ENCODE measurements around the gene RPP25L.

DNA sequence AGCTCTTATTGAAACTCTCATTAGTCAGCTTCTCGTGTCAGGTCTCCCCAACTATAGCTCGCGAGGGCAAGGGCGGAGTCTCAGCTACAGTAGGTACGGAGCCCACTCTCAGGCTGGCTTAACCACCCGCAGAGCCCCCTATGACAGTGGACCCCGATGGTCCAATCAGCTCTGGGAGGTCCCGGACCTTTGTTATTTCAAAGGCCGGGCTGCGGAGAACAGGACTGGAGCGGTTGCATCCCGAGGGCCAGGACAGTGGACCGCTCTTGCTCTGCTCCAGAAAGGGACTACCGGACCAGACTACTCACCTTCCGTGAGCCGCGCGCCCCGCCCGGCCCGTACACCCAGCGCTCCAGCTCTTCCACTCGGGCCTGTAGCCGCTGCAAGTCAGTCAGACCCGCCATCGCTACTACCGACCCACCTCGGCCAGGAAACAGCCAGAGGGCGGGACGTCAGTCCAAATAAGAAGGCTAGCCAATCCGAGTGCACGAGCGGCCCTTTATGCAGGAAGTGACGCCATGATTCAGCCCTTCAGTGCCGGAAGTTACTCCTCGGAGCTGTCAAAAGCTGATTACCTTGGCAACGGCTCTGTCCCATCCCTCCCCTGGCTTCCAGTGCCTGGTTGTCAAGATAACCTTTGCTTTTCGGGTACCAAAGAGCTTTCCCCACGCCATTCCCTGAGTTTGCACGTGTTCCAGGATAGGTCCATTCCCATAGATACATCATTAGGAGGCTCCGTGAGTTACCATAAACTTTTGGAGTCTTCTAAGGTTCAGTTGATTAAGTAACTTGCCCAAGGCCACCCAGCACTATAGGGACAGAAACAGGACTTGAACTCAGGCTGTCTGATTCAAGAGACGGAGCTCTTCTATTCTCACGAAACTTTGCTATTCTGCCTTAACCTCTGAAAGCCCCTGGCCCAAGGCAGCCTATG lies 8.4 kb upstream of the RPP25L start, which contains the start of gene DCTN3:
- TF ChIP-seq EGR1 (IDR thresholded peaks at IDR 0.05) (no peak), CEBPB (IDR thresholded peaks at IDR 0.05) (no peak), YY1 (IDR thresholded peaks at IDR 0.05; ENCODE audit: low read depth) (peak; percentile 82)
- TF ChIP-seq, protein P1, sequence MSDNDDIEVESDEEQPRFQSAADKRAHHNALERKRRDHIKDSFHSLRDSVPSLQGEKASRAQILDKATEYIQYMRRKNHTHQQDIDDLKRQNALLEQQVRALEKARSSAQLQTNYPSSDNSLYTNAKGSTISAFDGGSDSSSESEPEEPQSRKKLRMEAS (IDR thresholded peaks at IDR 0.05): no peak

Data from Ishikawa (cell line).